Epithelial cell of prostate (primary cell): Measurements from ENCODE around the gene KDELR1.

Source experiments
- DNase-seq: peaks from one replicate; pipeline ENCODE4 v3.0.0-alpha.2; 2011; ENCODE audit warnings: low read depth, low spot score
- H3K27ac ChIP-seq: fragments of 450-650 bp; 2 replicates; pipeline ENCODE4 v1.5.1; 2017; ENCODE audit warnings: mild to moderate bottlenecking

The KDELR1 gene

DNA sequence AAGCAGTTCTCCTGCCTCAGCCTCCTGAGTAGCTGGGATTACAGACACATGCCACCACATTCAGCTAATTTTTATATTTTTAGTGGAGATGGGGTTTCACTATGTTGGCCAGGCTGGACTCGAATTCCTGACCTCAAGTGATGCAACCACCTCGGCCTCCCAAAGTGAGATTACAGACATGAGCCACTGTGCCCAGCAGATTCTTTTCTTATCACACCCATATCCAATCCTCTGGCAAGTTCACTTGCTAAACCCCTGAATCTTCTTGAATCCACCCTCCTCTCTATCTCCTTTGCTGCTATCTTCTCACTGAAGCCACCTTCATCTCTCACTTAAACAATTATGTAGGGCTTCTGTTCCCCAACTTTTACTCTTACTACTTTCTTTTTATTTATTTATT lies 45.2 kb downstream of the KDELR1 start:
- H3K27ac ChIP-seq = no peak overlapping the region
- no peak for DNase-seq

DNA sequence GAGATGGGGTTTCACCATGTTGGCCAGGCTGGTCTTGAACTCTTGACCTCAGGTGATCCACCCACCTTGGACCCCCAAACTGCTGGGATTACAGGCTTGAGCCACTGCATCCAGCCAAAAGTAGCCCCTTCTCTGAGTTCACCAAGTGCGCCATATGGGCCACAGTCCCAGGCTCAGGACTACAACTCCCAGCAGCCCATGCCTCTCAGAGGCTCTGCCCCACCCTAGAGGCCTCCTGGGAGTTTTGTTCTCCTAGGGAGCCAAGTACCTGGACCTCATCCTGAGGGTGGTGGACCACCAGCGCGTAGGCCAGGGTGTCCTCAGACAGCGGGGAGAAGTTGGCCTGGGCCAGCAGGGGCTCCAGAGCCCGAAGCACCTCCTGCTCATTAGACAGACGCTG lies 46.5 kb downstream of the KDELR1 start:
- no peak for DNase-seq
- no peak overlapping the region for H3K27ac ChIP-seq

DNA sequence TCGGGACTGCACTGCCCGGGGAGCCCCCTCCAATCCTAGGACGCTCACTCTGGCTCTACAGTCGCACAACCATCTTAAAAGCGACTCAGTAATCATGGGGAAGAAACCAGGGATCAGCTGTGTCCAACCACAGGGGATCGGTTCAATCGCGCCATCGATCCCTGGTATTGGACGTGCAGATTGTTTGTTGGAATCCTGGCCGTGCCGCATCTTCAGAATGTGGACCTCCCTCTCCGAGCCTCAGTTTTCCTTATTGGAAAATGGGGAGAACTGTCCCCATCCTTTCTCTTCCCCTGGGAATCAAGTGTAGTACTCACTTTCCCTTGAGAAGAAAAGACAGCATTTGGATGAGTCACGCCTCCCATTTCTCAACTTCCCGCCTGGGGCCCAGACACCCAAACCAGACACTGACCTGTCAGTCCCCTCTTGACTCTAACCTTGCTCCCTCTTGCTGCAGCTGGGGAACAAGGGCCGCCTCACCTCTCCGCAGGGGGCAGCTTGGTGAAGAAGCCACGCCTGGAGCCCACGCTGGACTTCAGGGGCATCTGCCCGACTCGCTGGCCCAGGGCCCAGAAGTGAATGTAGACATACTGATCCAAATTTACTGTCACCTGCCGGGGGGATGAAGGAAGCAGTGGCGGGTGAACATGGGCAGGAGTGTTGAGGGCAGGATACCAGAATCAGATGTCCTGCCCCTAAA lies 48.4 kb downstream of the KDELR1 start:
- no peak overlapping the region for H3K27ac ChIP-seq
- no peak for DNase-seq

DNA sequence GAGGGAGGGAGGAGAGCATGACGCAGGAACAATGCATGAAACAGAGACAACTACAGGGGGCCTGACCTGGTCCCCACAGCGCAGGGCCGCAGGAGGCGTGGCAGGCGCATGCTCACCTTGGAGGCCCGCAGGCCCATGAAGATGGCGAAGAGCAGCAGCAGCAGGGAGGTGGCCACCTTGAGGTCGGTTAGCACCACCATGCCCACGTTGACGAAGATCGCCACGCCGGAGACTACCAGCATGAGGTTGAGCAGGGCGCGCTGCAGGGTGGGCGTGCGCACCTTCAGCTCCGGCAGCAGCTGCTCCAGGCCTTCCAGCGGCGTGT lies 49.0 kb downstream of the KDELR1 start:
- no peak overlapping the region for H3K27ac ChIP-seq
- DNase-seq = no peak

DNA sequence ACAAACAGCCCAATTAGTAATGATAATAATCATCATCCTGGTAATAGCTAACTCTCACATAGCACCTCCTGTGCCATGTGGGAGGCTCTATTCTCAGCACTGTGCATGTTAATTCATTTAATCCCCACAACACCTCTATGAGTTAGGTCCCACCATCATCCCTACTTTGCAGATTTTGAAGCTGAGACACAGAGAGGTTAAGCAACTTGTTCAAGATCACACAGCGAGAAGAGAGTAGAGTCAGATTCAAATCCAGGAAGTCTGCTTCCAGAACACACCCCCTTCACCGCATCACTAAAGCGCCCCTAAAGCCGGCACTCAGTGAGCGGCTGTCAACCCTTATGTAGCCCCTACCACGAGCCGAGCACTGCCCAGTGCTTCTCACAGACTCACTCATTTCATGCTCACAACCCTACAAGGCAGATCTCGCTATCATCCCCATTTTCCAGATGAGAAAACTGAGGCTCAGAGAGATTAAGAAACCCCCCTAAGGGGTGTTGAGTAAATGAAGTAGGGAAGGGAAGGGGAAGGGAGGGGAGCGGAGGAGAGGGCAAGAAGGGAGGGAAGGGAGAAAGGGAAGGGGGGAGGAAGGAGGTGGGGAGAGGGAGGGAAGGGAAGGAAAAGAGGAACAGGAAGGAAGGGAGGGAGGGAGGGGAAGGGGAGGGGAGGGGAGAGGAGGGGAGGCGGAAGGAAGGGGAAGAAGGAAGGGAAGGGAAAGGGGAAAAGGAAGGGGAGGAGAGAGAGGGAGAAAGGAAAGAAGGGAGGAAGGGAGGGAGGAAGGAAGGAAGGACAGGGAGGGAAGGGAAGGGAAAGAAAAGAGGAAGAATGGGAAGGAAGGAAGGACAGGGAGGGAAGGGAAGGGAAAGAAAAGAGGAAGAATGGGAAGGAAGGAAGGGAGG lies 49.6 kb downstream of the KDELR1 start:
- DNase-seq = no peak
- no peak overlapping the region for H3K27ac ChIP-seq

DNA sequence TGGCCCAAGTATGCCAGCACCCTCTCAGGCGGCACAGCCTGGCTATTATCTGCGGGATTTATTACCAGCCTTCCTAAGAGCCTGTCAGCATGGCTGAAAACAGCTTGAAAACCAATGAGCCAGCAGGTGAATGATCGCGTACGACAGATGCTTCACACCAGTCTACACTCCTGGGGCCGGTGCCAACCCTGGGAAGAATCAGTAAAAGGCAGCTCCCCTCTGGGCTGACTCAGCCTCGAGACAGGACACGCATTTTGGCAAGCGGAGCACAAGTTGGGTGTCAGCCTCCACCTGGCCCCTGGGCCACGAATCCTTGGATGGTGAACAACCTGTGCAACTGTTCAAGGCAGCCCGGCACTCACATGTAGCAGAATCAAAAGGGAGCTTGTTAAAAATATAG lies 50.4 kb downstream of the KDELR1 start:
- peak; percentile 76 for DNase-seq
- no peak overlapping the region for H3K27ac ChIP-seq

DNA sequence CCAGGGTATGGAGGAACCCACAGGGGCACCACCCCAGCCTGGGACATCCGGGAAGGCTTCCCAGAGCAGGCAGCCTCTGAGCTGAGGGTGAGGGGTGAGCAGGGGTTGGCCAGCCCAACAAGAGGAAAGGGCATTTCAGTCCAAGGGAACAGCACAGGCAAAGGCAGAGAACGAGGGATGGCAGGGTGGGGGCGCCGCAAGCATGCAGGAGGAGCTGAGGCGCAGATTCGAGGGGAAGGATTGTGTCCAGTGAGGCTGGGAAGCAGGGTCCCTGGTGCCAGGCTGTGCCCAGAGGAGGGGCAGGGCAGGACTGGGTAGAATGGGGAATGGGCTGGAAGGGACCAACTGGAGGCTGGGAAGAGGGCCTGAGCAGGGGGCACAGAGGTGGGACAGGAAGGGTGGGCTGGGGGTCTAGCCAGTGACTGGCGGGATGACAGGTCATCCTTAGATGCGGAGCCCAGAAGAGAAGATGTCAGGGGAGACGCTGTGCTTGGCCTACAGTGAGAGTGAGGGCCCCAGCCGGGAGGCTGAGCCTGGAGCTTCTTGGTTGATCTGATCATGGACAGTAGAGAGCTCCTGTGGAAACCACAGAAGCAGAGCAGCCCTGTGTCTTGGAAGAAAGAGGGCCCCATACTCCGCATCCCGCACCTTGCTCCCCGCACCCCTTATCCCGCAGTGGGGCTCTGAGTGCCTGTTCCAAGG lies 52.4 kb downstream of the KDELR1 start:
- DNase-seq = no peak
- no peak overlapping the region for H3K27ac ChIP-seq

DNA sequence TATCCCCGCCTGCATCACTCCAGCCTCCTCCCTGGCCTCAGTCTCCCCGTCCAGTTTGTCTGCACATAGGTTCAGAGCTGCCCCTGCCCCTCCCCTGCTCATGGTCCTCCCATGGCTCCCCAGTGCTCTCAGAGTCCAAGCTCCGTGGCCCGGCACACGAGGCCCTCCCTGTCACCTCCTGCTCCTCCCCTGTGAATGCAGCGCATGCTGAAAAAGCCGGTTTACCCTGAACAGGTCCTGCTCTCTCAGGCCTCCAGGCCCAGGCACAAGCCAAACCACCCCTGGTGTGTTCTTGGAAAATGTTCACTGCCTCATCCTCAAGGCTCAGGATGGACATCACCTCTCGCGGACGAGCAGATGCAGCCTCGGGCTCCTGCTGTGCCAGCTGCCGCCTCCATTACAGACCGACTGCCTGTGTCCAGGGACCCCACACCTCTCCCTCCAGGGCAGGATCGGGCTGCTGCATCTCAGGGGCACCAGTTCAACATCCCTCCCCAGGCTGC lies 53.0 kb downstream of the KDELR1 start:
- no peak overlapping the region for H3K27ac ChIP-seq
- no peak for DNase-seq

DNA sequence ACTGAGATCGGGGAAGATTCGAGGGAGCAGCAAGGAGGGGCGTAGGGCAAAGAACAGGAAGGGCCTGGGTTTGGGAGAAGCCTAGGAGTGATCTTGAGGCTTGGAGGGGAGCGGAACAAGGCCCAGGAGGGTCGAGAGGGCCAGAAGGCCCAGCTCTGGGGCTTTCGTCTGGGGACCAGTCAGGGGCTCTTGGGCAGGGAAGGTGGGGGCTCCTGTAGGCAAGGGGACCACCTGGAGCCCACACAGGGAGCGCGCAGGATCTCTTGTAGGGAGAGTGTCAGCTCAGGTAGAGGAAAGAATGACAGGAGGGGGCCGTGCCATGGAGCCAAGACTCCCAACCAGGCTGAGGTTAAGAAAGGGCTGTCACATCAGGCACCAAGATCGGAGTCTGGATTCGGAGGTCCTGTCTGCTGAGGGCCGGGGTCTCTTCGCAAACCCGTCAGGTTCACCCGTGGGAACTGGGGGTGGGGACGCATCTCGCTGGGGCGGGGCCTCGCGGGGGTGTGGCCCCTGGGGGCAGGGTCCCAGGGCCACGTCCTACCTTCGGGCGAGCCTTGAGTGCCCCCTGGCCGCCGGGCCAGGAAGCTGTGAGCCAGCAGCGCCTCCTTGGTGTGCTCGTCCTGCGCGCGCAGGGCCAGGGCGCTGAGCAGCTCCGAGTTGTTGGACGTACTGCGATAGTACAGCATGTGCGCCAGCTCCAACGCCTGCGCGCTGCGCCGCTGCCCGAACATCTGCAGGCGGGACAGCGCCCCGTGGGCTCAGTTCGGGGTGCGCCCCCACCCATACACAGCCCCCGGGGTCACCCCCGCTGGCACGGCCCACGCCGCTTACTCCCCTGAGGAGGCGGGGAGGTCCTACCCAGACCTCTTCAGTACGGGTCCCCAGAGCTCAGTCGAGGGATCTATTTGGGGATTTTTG lies 57.6 kb downstream of the KDELR1 start:
- H3K27ac ChIP-seq = peak overlapping the region; percentile 64

DNA sequence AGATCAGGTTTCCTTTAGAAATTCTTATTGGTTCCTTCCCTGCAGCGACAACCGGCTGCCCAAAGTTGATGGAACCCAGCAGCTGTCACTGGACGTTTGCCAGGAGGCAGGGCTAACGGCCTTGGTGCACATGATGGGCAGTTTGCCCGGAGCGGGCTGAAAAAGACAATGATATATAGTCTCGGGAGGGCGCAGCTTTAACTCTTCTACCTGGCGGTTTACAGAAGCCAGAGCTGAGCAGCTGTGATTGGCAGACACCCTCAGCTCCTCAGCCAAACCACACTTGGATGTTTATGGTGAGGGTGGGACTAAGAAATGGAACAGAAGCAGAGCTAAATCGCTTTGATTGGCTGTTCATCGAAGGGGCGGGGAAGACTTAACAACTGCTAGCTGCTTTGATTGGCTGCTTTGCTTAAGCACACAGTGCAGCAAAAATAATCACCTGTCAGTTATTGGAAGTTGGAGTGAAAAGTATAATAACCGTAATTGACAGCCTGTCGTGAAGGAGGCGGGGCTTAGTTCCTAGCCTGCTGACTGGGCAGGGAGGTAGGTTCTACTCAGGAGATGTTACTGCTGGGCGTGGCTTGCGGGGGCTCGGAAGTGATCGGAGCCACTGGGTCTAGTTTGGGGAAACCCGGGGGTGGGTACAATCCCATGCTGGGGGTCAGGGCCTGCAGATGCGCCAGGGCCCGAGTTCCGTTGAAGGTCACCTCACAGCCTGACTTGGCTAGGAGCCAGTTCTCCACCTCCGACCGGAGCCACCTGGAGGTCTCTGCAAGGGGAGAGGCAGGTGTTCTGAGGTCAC lies 58.5 kb downstream of the KDELR1 start:
- H3K27ac ChIP-seq = peak overlapping the region; percentile 64
- DNase-seq = peak; percentile 100

More for the DNA sequence above, 57.6 kb downstream of the KDELR1 start:
- peak; percentile 67 for DNase-seq
